T-helper 1 cell (primary cell): ENCODE data around the gene L3MBTL4.
"Not testable (repeated sequence)": the region's sequence is repeated elsewhere in the genome, so short reads cannot be mapped to it uniquely, and the experiment has no call there.

Experiments
- DNase-seq, 5 donors: peaks; one replicate each; pipeline ENCODE4 v3.0.0-alpha.2; 2012 to 2020

The L3MBTL4 gene

DNA sequence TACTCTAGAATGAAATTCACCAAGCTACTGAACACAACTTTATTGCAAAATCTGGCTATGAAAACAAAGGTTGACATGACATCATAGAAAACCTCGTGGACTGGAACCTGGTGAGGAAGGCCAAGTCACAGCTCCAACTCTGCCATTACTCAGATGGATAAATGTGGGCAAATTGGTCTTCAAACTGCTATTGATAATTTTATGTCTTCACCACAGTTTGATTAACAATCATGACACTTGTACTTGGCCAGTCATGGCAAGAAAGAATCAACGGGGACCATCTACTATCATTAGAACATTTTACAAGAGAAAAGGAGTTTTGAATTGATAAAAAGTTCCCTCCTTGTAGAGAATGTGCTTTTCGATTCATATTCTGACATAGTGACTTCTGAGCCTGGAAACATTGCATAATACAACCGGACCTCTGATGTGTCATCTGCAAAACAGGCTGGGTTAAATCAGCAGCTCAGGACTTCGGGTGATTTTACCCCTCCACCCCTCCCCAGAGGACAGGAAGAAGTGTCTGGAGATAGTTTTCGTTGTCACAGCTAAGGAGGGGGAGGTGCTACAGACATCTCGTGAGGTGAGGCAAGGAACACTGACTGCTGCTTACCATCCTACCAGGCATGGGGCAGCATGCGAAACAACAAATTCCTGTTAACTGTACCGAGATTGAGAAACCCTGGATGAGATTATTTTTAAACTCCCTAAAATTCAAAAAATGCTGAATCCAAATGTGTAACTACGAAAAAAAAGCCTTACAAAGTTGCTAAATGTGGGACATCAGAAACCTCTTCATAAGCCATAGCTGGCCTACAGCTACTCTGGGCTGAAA is 8.4 kb downstream of the L3MBTL4 start:
- no peak for DNase-seq

DNA sequence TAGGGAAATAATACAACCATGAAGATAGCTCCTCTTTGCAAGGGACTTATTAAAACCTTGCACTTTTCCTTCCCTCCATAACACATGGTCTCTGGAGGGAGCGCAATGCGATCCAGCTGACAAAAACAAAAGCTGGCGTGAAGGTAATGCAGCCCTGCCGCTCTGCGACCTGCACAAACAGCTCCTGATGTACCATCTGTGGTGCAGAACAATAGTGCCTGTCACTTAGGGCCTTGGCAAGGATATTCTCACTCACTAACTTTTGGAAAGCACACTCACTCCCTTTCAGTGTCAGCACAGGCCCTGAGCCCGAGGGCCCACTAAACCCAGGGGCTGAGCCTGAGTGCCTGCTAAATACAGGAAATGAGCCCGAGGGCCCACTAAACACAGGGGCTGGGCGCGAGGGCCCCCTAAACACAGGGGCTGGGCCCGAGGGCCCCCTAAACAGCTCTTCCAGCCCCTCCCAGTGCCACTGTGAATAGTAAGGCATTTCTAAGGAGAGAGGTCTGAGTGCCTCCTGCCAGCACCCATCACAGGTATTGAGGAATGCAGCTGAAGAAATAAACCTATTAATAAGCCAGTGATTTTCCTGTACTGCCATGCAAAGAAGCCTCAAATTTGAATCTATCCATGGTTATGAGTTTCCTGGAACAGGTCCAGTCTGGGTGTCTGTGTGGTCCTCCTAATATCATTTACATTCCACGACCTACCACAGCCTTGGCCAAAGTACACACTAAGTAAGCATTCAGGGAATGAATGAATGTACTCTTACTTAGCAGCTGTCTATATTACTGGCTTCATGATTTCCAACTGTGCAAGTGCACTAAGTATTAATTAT is 9.3 kb downstream of the L3MBTL4 start:
- DNase-seq: no peak

DNA sequence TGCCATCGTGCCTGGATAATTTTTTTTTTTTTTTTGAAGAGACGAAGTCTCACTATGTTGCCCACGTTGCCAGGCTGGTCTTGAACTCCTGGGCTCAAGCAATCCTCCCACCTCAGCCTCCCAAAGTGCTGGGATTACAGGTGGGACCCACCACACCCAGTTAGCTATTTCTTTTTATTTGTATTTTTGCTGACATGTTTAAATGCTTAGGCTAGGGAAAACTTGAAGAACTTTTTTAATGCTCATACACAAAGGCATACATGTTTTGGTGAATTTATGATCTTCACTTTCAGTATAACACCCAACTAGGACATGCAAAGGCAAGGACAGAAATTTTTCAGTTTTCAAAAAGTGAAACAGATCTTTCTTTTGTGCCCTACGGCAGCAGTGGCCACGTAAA is 9.9 kb downstream of the L3MBTL4 start:
- no peak for DNase-seq

DNA sequence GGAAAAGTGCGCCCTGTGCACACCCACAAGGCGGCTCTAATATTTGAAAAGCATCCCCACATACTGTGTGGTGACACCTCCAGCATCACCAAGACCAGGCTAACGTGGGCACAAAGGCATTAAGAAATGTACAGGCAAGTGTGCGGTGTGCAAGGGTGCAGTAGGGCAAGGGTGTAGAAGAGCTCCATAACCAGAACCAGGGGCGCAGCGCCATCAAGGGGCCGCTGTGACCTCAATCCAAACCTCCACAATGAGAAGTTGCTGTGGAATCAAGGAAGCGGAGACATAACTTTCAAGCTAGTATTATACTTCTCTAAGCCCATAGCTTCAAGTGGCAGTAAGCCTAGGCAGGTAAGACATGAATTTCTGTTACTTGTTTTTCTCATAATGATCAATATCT is 13.0 kb downstream of the L3MBTL4 start:
- no peak for DNase-seq

DNA sequence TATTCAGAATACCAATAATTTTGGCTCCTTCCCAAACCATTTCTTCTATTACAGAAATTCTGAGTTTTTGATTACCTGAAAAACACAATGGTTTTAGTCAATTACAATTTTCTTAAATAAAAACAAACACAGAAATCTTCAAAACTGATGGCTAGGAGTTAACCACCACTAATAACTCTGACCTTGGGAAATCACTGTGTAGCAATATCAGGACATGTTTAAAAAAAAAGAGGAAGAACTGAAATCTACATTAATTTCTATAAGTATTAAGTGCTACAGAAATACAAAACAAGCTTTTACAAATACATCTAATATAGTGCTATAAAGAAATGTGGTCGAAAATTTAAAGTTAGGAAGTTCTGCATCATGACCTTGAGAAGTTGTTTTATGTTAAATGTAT is 14.9 kb downstream of the L3MBTL4 start:
- no peak for DNase-seq

DNA sequence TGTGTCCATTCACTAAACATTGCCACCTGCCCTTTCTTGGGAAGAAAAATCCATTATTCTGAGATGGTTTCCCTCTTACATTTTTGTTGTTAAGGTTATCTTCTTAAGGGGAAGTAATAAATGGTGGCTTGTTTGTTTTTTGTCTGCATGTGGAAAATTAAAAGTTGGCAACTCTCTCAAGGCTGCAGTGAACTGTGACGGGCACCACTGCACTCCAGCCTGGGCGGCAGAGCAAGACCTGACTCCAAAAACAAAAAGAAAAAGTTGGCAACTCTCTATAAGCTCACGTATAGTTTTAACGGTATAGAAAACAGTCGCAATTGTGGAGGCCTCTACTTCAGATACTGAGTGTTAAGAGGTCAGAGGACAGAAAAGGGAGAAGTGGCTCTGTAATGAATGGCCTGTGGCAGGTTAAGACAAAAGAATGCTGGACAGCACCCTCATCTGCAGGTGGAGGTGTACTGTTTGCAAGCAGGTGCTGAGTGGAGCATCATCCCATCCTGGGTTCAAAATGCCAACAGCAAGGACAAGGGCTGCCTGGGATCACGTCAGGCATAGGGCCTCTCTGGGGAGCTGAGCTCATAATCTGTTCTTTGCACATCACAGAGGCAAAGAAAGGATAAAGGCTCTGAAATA is 16.7 kb downstream of the L3MBTL4 start:
- DNase-seq: no peak

DNA sequence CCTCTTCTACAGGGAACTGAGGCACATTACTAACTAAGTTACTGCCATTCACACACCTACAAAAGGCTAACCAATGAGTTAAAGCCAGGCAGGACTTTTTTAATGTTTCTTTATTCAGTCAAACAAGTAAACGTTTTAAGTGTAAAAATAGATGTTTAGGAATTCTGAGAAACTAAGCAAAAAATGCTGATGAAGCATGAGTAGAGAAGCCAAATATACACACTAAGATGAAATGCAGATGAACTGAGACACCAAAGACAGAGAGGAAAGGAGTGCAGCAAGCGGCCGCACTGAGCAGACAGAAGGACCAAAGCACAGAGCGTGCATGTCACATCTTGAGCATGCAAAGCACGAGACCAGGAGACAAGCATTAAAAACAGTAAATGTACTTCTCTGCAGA is 17.9 kb downstream of the L3MBTL4 start:
- DNase-seq: no peak

DNA sequence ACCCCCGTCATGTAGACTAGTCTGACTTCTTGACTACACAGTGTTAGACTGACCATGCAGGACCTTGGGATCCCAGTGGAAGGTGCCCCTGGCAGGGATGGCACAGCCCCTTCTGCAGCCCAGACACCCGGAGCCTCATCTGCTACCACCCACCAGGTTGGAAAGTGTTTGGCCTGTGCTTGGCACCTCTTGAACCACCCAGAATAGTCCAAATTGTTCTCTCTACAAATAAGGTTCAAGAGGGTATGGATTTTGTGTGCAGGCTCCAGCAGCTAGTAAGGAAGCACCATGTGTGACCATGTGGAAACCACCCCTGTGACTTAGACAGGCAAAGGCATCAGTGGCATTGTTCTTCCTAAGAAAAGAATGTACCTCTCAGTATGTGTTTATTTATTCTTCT is 18.4 kb downstream of the L3MBTL4 start:
- no peak for DNase-seq

DNA sequence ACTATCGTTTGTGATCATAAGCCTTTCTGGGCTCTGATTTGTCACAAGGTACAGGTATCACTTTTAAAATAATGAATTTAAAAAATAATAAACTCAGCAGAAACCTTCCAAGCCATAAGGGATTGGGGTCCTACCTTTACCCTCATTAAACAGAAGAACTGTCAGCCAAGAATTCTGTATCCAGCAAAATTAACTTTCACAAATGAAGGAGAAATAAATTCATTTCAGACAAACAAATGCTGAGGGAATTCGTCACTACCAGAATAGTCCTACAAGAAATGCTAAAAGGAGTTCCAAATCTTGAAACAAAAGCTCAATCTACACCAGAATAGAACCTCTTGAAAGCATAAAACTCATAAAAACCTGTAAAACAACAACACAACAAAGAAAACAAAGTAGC is 25.7 kb downstream of the L3MBTL4 start:
- DNase-seq: no peak

DNA sequence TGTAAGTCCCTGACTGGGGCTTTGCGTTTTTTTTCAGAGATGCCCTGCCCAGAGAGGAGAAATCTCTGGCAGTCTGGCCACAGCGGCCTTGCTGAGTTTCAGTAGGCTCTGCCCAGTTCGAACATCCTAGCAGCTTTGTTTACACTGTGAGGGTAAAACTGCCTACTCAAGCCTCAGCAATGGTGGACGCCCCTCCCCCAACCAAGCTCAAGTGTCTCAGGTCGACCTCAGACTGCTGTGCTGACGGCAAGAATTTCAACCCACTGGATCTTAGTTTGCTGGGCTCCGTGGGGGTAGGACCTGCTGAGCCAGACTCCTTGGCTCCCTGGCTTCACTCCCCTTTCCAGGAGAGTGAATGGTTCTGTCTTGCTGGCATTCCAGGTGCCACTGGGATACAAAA is 31.7 kb downstream of the L3MBTL4 start:
- no peak for DNase-seq

DNA sequence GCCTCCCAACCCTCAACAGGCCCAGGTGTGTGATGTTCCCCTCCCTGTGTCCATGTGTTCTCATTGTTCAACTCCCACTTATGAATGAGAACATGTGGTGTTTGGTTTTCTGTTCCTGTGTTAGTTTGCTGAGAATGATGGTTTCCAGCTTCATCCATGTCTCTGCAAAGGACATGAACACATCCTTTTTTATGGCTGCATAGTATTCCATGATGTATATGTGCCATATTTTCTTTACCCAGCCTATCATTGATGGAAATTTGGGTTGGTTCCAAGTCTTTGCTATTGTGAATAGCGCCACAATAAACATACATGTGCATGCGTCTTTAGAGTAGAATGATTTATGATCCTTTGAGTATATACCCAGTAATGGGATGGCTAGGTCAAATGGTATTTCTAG is 37.2 kb downstream of the L3MBTL4 start:
- not testable (repeated sequence) for DNase-seq

DNA sequence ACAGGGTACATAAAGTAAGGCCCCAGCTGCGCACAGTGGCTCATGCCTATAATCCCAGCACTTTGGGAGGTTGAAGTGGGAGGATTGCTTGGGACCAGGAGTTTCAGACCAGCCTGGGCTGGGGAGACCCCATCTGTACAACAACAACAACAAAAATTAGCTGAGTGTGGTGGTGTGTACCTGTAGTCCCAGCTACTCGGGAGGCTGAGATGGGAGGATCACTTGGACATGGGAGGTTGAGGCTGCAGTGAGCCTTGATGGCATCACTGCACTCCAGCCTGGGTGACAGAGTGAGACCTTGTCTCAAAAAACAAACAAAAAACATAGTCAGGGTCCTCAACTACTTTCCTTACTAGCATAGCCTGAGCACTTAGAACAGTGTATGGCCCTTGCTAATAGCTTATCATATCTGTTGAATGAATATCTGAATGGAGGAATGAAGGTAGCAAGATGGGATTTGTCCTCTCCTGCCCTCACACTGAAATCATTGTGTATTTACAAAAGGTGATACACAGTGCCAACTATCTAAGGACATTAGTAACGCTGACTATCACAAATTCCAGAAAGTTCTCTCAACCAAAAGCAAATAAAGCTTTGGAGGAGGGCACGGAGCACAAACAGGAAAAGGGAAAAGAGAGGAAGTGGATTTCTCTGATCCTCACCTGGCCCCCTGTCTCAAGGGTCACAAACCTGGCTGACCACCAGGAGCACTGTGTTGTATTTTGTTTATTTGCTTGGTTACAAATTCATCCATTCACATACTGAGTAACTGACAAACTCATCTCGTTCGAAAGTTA is 38.1 kb downstream of the L3MBTL4 start:
- DNase-seq: no peak

DNA sequence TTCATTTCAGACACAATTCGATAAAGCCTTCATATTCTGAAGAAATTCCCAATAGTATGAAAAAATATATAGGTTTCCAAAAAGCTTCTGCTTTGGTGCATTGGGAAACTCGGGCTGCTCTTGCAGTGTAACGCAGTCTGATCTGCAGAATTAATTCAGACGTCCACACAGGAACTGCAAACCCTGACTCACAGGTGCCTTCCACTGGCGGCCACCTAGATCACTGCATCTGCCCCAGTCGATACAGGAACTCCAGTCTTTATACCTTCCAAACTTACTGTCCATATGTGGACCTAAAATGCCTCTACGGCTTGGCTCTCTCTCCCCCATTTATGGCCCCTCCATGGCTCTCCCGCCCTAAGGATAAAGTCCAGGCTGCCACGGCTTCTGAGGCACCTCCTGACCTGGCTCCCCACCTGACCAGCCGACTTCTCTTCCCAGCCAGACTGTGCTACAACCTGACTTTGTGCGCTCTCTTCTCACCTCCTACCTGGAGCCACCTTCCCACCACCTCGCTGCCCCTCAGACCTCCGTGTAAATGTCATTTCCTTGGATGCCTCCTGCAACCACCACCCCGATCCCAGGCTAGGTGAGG is 39.7 kb downstream of the L3MBTL4 start:
- DNase-seq: no peak

DNA sequence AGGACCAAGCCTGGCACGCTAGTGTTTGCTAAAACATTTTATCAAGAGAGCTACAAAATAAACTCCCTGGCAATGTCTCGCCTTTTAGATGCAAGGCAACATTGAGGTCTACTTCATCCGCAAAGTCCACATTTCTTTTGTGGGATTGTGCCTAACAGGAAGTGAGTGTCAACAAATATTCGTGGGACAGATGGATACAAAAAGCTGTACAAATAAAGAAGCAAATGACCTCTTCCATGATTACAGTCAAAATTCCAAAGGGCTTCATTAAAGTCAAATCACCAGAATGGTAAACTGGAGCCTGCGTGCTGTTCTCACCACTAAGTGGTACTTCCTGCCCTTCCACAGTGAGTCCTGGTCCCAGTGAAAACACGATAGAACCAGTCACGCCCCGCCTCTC is 40.4 kb downstream of the L3MBTL4 start:
- DNase-seq: no peak

DNA sequence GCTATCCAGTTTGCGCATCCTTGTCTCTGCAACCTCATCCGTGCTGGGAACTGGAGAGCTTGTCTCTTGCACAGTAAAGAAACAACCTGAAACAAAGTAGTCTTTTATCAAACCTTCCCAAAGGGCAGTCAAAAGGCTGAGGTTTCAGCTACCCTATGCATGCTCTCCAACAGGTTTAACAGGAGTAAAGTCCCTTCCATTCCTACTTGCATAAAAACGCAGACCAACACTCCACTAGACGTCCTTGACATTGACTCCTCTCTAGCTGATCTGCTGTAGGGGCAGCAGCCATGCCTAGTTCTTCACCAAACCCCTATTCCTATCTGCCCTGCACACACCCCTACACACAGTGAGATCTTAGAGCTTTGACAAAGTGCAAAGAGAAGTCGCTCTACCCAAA is 41.5 kb downstream of the L3MBTL4 start:
- DNase-seq: no peak

DNA sequence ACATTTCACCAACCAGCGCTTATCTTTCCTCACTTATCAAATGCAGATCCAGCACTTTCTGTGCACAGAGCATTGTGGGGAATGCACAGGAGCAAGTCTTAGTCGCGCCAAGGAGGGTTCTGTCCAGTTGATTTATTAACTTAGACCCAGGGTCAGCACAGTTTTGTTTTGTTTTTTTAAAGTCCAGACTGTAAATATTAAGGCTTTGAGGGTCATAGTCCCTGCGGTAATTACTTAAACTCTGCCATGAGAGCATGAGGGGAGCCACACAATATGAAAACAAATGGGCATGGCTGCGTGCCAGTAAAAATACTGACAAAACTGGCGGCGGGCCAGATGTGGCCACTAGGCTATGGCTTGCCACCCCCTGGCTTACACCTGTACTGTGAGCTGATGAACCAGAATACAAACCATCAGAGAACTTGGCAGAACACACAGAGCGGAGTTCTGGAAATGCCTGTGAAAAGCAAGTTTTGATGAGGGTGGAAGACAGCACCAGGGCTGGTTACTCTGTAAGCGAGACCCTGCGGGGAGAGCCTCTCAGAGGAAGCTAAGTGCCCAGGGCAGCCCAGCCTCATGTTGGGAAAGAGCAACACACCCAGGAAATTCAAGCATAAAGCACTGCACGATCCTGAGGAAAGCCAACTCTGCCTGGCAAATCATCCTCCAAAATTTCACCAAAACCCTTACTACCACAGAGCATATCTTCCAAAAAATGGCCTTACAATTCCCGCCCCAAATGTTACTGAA is 43.6 kb downstream of the L3MBTL4 start:
- no peak for DNase-seq

DNA sequence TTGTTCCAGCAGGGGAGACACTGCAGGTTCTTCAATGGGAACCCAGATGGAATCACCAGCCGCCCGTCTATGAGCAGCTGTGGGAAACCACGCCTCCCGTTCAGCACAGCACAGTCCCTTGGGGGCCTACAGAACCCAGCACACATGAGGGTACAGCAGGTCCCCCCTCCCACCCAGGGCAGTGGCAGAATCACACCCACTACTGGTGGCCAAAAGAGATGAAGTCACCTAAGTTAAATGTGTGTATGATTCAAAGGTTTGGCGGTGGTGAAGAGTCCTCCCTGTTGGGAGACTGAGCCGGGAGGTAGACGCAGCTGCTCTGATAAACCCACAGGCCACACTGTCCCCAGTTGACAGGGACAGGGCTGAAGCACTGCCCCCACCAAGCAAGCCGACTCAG is 44.3 kb downstream of the L3MBTL4 start:
- DNase-seq: no peak

DNA sequence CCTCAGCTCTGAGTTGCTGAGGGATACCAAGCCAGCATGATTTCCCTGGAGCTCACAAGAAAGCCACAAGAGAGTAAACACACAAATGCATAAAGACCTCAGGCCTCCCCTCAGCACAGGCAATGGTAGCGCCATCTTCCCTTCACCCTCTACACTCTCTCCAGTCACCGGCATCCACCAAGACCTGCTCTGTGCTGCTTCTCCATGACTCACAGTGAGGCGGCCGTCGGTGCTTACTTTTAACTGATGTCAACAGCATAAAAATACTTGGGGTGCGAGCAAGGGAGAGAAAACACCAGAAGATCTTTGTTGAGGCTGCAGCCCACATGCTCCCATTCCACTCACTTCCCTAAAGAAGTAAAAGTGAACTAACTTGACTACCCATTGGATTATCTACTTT is 46.7 kb downstream of the L3MBTL4 start:
- no peak for DNase-seq

DNA sequence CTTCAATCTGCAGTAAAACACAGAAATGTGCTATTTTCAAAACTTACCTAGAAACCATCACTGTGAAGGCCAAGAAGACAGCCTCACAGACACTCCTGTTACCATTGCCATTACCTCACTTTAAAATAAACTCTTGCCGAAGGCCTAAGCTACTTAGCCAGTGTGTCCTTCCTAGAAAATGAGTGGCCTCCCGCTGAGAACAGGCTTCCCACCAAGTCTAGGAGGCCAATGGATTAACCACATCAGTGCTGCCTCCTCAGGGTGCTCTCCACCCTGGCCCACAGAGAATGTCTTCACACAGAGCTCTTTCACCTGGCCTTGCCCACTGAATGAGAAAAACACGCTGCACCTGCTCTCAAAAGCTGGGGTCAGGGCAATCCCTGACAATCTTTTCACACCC is 47.5 kb downstream of the L3MBTL4 start:
- no peak for DNase-seq

DNA sequence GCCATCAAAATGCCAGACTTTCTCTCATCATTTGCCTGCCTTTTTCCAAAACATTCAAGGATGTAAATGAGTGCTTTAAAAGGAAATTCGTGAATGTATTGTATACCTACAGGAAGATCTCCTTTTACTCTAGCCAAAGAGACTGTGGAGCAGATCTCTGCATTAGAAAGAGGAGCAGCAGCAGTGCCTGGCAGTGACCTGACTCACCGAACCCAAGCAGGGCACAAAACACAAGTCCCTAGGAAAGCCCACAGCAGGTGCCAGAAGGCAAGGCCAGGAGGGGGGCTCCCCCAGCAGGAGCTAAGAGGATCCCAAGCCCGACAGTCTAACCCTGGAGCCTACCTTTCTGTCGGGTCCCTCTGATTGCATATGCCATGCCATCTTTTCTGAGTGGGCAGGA is 47.9 kb downstream of the L3MBTL4 start:
- DNase-seq: no peak

DNA sequence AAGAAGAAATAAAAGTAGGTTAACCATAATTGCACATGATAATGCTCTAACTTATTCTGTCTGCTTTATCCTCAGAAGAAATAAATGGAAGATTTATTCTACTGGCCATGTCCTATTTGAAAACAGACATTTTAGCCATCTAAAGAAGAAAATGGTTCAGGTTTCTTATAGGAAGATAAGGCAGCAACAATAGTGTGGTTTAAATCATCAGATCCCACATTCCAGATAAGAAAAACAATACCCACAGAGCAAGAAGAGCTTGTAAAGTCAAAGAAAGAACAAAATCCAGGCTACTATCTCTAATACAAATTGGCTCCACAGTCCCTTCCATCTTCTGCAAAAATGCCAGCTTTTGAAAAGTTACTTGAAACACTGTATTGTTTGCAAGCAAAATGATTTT is 49.3 kb downstream of the L3MBTL4 start:
- no peak for DNase-seq

DNA sequence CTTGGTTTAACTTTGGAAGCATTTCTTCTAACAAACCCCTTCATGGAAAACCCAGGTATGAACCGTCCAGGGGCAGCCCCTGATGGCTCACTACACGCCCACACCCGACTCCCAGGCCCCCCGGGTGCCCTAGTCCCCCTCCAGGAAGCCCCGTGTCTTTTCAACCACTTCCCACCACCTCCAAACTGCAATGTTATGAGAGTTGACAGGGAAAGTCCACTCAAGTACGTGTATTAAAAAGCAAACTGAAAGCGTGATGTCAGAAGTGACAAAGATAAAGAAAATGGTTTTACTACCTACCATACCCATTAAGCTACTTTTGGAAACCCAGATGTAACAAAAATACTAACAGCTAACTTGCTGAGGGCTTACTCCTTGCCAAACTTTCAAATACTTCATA is 51.5 kb downstream of the L3MBTL4 start:
- no peak for DNase-seq
